ENCODE results near the gene GPR156.

- TF ChIP-seq CTCF (IDR thresholded peaks at IDR 0.05) (no peak), POLR2A (IDR thresholded peaks at IDR 0.05) (no peak)
Observed at GRCh38 chr3:120203621-120204020, 81.4 kb downstream of the GPR156 start.

Measured in Peyer's patch (tissue), 4 donors.